Measurements from ENCODE around the gene POLR1G.
"Not testable (repeated sequence)": the region's sequence is repeated elsewhere in the genome, so short reads cannot be mapped to it uniquely, and the experiment has no call there.

POLR1G gene

DNA sequence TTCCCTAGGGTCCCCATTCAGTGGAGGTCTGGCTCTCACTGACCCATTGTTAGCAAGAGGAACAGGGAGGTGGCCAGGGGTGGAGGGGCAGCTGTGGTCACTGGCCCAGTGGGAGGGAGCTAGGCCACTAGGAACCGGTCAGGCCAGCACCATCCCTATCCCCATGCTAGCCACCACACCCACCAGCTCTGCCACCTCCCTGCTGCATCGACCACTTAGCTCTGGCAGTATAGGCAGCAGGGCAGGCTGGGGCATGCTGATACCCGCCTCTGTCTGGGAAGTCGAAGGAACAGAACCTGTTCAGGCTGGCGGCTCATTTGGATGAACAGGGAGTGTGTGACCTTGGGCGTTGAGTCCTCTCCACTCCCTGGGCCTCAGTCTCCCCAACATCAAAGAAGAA is 6.3 kb upstream of the POLR1G start:
- DNase-seq = no peak

DNA sequence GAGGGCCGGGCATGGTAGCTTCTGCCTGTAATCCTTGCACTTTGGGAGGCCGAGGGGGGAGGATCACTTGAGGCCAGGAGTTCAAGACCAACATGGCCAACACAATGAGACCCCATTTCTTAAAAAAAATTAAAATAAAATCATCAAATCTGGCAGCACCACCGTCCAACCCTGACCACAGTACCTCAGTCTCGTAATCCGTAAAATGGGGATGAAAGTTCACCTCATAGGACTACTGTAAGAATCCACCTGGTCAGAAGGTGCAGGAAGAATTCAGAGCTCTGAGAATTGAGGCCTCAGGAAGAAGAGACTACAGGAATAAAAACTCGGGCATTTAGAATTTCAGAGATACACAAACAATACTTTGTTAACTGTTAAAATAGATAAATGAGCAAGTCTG is 4.6 kb upstream of the POLR1G start:
- no peak for DNase-seq

DNA sequence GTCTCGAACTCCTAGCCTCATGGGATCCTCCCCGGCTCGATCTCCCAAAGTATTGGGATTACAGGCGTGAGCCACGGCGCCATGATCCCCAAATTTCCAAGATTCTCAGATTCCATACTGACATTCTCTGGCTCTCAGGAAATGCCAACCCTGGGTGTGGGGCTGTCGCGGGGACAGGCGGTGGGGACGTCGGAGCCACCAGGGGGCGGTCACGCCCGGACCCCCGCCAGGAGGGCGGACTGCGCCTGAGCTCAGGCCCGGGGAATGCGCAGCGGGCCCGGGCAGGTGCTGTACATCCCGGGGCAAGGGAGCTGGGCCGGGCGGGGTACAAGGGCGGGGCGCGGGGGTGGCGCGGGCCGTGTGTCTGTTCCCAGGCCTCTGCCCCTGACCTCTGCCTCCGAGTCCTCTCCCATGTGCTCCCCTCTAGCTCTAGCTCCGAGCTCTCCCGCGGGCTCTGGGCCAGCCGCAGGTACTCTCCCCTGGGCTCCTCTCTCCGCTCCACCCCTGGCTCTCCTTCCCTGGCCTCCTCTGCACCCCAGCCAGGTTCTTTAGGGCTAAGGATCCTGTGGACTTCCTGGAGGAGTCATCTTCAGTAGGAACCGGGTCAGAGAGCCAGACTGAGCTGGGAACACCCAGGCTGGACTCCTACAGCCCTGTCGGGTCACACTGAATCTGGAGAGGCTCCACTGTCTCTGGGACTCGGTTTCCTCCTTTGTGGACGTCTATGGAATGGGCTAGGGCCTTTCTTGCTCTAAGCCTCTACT is 4.0 kb upstream of the POLR1G start:
- DNase-seq = peak; percentile 55

DNA sequence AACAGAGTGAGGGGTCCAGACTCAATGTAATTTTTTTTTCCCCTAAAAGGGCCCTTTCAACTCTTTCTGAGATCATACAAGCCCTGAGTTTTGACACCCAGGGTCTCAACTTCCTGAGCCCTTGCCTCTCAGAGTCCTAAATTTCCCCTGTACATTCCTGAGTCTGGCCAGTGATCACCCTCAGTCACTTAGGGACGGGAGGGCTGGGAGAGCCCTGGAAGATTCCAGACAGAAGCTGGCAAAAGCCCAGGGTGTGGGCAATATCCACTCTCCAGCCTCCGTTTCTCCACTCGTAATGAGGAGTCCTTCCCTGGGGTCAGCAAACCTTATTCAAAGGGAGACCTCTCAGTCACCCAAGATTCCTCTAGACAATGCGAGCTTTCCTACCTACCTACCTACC is 3.2 kb upstream of the POLR1G start:
- DNase-seq = no peak

DNA sequence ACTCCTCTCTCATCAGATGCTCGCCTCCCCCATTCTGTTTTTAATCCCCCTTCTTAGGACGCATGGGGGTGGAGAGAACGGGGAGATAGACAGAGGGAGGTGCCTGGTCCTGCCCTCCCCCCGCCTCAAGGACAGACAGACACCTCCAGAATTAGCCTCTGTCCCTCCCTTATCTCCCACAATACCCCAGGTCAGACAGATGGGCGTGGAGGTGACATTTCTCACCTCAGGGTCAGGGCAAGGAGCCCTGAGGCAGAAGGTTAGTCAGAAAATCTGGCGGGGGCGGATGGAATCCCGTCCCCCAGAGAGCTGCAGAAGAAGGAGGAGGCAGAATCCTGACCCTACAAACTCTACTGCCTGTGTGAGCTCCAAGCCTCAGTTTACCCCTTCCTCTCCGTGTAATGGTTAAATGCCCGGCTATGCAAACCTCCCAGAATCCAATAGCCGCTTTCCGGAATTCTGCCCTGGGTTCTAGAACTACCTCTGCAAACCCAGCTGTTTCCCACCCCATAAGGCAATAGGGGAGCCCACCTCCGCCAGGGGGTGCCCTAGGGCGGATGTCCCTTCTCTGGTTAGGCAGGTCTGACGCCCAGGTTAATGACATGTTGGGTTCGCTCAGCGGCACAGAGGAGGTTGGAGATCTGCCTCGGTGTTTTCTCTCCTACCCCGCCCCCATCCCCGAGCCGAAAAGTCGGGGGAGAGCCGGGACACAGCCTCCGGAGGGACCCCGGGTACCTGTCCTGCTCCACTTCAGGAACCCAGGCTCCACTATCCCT is 2.5 kb upstream of the POLR1G start:
- peak; percentile 79 for DNase-seq

DNA sequence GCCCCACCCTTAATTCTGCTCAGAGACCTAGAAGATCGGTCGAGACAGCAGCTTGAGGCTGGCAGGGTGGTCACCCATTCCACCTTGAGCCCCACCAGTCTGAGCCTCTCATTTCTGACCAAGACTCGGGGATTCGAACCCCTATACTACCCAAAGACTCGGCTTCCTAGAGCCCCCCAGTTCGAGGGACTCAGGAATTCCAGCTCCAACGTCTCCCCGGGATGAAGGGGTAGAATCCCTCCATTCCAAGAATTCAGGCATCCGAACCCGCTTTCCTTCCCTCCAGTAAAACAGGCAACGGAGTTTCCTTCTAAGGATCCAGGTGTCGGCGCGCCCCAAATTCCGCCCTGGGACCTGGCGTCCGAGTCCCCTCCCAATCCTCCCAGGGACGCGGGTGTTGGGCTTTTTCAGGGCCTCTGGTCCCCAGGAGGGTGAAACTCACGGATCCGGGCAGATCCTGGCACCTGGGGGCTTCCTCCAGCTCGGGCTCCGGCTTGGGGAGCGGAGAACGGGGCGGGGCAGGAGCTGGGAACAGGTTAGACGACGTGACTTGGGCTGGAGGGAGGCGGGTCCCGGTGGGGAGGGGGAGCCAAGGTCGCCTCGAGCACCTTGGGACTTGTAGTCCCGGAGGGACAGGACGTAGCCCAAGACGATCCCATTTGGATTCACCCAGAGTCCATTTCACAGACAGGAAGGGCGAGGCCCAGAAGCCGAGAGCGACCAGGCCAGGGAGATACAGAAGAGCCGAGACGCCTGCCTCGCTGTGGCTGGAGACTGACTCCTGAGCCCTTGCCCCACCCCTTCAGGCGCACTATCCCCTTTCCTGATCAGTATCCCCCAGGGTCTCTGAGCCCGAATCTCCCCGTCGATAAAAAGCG is 1.6 kb upstream of the POLR1G start, which contains the start of gene PPP1R13L:
TSS of gene PPP1R13L (minus strand) at position 513 of the 878 bp plus-strand sequence. CDS start 6,751 bp downstream, outside the sequence.
- DNase-seq = peak; percentile 80

DNA sequence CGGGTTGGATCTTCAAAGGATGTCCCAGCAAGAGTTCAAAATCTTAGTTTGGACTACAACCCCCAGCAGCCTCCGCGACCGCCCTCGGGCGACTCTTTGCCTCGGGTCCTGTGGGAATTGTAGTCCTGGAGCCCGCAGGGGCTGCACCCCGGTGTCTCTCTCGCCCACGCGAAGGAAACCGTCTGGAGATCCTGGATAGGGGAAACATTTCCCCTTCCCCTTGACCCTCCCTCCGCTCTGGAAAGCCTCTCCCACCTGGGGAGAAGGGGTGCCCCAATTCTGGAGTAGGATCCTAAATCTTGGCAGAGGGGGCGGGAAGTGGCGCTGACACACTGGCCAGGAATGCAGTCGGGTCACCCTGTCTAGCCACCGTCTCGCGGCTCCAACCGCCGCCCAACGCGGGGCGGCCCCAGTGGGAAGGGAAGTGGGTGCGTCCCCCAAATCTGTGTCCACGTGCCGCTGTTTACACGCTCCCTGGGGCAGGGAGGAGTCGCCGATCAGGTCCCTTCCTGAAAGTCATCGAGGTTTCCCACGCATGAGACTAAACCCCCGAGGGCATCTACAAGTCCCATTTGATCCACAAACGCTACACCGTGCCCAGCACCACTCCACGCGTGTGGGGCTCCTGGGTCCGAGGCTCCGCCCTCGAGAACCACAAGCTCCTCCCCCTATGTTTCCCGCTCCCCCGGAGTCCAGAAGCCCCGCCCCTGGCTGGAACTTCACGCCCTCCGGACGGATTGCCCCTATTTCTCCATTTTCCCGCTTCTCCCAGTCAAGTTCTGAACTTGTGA is 814 bp upstream of the POLR1G start:
- DNase-seq = peak; percentile 90

DNA sequence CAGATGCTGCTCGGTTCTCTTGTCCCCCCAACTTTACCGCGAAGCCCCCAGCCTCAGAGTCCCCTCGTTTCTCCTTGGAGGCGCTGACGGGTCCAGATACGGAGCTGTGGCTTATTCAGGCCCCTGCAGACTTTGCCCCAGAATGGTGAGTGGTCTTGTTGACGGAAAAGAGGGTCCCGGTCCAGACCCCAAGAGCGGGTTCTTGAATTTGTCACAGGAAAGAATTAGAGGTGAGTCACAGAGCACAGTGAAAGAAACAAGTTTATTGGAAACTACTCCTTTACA is 589 bp downstream of the POLR1G start:
- DNase-seq = no peak

DNA sequence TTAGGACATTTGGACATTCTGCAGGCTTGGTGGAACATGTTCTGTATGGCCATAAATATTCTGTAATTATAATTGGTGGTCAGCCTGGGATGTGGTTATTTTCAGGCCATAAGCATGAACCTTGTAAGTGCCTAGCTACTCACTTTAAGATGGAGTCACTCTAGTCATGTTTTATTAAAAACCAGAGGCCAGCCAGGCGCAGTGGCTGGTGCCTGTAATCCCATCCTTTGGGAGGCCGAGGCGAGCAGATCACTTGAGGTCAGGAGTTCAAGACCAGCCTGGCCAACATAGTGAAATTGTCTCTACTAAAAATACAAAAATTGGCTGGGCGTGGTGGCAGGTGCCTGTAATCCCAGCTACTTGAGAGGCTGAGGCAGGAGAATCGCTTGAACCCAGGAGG is 1.1 kb downstream of the POLR1G start:
- DNase-seq = not testable (repeated sequence)

DNA sequence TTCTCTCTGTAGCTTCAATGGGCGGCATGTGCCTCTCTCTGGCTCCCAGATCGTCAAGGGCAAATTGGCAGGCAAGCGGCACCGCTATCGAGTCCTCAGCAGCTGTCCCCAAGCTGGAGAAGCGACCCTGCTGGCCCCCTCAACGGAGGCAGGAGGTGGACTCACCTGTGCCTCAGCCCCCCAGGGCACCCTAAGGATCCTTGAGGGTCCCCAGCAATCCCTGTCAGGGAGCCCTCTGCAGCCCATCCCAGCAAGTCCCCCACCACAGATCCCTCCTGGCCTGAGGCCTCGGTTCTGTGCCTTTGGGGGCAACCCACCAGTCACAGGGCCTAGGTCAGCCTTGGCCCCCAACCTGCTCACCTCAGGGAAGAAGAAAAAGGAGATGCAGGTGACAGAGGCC is 1.7 kb downstream of the POLR1G start:
- no peak for DNase-seq

DNA sequence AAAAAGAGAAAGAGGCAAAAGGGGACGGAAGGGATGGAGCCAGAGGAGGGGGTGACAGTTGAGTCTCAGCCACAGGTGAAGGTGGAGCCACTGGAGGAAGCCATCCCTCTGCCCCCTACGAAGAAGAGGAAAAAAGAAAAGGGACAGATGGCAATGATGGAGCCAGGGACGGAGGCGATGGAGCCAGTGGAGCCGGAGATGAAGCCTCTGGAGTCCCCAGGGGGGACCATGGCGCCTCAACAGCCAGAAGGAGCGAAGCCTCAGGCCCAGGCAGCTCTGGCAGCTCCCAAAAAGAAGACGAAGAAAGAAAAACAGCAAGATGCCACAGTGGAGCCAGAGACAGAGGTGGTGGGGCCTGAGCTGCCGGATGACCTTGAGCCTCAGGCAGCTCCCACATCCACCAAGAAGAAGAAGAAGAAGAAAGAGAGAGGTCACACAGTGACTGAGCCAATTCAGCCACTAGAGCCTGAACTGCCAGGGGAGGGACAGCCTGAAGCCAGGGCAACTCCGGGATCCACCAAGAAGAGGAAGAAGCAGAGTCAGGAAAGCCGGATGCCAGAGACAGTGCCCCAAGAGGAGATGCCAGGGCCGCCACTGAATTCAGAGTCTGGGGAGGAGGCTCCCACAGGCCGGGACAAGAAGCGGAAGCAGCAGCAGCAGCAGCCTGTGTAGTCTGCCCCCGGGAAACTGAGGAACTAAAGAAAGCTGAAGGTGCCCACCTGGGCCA is 2.5 kb downstream of the POLR1G start:
- DNase-seq = no peak

DNA sequence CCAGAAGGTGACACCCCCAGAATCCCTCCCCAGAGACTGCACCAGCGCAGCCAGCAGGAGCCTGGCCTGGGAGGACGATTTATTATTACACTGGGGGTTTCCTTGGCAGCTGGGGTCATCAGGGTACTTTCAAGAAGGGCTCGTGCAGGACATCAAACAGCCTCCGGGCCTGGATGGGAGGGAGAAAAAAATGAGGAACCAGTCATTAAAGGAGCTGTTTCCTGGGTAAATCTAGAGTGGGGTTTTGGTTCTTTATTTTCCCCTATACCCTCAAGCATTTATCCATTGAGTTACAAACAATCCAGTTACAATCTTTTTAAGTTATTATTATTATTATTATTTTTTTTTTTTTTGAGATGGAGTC is 3.1 kb downstream of the POLR1G start:
- DNase-seq = no peak

DNA sequence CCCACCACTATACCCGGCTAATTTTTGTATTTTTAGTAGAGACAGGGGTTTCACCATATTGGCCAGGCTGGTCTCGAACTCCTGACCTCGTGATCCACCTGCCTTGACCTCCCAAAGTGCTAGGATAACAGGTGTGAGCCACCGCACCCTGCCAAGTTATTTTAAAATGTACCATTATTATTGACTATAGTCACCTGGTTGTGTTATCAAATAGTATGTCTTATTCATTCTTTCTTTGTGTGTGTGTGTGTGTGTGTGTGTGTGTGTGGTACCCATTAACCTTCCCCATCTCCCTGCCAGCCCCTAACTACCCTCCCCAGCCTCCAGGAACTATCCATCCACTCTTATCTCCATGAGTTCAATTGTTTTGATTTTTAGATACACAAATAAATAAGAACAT is 3.9 kb downstream of the POLR1G start:
- not testable (repeated sequence) for DNase-seq

DNA sequence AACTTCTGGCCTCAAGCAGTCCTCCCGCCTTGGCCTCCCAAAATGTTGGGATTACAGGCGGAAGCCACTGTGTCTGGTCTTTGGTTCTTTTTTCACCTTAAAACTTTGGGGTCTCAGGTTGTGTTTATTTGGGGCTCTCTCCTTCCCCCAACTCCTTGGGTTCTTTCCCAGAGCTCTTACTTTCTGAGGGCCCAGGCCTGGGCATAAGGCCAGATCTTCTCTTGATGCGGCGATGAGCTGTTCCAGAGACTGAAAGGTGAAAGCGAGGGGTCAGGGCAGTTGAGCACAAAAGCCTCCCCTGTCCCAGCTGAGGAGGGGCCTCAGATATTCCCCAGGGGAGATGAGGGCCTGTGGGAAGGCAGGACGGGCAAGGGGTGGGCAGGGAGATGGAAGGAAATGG is 7.1 kb downstream of the POLR1G start:
- DNase-seq = no peak

DNA sequence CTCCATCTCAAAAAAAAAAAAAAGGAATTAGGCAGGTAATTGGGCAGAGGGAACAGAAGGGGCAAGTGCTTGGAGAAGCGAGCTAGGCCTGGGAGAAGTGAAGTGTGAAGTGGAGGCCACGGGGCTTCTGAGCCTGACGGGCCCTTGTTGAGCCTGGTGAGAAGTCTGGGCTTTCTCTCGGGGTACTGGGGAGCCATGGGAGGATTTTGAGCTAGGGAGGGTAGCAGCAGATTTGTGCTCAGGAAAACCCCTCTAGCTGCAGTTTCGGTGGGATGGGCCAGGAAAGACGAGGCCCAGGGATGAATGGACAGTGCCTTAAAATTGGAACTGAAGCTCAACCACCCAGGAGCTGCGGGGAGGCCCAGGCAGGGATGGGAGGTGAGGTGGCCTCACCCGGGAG is 8.0 kb downstream of the POLR1G start:
- no peak for DNase-seq

DNA sequence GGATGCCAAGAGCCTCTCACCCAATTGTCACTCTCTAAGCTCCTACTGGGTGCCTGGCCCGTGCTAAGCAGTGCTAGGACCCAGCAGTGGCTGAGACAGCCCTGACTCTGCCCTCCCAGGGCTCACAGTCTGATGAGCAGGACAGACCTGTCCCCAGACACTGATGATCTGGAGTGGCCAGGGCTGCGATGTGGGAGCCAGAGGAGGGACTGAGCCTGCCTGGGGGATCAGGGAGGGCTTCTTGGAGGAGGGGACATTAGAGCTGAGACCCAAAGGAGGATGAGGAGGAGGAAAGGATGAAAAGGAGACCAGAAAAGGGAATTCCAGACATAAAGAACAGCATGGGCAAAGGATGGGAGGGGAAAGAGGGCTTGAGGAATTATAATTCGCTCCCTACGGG is 10.7 kb downstream of the POLR1G start:
- DNase-seq = no peak

DNA sequence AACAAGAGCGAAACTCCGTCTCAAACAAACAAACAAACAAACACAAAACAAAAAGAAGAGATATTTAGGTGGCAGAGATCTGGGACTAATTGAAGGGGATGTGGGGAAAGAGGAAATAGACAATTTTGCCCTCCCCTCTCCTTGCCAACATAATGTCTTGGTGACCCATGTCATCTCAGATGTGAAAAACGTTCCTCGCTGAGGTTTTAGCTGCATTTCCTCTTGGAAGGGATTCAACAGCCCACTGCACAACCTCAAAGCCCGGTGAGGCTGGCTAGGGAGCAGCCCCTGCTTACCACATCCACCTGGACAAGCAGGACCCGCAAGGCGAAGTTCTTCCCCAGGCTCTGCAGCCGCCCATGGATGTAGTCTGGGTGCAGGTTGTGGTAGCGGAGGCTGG is 12.4 kb downstream of the POLR1G start:
- DNase-seq = no peak

DNA sequence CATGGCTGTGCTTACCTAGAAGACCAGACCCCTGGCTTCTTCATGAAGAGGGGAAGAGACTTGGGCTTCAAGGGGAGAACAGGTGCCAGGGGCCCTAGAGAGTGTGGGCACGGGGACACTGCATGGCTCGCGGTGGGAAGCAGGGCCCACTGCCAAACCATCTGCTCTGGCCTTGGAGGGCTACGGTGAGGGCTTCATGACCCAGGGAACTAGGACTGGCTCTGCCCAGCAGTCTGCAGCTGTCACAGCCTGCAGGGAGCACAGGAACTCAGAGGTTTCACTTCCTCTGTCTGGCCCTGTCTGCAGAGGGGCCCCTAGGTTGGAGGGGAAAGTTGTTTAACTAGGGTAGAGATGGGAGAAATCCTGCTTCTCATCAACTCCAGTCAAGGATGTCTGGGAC is 13.0 kb downstream of the POLR1G start:
- no peak for DNase-seq

DNA sequence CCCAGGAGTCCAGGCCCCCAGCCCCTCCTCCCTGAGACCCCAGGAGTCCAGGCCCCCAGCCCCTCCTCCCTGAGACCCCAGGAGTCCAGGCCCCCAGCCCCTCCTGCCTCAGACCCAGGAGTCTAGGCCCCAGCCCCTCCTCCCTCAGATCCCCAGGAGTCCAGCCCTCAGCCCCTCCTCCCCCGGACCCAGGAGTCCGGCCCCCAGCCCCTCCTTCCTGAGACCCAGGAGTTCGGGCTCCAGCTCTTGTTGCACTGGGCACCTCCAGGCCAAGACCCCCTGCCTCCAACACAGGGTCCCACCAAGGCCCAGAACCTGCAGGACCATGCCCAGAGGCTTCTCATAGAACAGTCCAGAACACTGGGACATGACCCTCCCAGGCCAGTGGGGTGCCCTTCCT is 13.5 kb downstream of the POLR1G start:
- DNase-seq = no peak

DNA sequence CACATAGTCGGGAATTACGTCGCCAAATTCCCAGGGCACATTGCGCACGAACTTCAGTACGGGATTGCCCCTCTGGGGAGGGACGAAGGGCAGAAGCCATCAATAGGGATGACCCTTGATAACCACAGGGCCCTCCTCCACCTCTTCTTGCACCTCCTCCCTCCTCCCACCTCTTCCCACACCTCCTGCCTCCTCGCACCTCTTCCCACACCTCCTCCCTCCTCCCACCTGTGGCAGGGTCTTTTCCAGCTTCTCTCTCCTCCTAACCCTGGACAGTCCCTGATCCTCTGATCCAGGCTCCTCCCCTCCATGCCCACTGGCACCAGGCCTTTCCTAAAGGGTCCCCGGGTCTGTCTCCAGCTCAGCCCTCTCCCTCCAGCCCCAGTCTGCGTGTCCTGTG is 13.9 kb downstream of the POLR1G start:
- no peak for DNase-seq

DNA sequence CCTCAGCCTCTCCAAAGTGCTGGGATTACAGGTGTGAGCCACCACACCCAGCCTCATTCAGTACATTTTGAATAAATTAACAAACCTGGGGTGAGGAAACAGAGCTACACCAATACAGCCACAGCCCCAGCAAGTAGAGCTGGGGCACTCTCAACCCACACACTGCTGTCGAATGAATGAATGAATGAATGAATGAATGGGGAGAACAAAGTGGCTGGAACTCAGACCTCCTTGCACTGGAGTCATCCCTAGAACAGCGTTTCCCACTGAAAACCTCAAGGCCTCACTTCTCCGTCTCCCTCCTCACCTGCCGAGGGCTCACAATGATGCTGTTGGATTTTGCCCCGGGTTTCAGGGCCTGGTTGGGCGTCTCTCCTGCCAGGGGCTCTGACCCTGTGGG is 14.4 kb downstream of the POLR1G start:
- DNase-seq = no peak

DNA sequence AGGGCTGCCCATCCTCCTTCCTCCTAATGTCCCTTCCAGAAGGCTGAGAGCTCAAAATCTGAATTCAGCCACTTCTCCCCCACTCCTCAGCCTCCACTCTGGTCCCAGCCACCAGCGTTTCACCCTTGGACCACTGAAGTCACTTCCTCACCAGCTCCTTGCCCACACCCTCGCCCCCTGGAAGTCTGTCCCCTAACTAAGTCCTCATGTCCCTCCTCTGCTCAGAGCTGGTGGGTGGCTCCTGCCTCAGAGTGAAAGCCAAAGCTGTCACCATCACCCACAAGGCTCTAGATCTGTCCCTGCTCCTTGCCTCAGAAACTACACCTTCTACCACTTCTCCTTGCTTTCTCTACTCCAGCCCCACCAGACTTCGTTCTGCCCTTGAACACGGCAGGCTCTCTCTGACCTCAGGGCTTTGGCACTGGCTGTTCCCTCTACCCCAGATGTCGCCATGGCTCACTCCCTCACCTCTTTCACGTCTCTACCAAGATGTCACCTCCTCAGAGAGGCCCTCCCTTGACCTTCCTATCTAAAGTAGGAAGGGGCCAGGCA is 15.6 kb downstream of the POLR1G start:
- no peak for DNase-seq
